ENCODE data around the gene SNX14. TPM values are rescaled to one million over a fixed set of nuclear protein-coding genes. Genes with fewer than 3 reads are reported as not detected.

Gene SNX14
- total RNA-seq, 1 experiment from 2014 or later = 84.2 TPM

DNA sequence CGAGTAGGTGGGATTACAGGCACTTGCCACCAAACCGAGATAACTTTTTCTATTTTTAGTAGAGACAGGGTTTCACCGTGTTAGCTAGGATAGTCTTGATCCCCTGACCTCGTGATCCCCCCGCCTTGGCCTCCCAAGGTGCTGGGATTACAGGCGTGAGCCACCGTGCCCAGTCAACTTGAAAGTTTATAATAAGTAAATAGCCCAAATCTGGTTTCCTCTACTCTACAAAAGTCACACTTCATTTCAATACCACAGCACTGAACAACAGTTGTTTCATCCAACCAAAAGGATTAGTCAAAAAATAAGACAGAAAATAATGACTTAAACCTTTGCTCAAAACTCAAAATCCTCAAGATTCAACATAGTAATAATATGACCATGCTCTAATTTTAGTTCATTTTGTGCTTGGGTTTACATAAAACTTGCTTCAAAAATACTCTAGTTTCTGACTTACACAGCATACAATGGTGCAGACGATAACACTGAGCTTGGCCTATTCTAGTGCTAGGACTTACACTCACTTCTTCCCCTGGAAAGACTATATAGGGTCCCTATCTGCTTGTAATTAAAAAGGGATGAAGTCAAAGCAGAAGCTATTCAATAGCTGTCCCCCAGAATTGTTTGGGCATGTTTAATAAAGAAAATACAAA is 87.1 kb downstream of the SNX14 start:
- no peak for DNase-seq (ENCODE audit: low spot score)

GRCh38 chr6:85498596-85499258 is 94.9 kb downstream of the SNX14 start:
- peak; percentile 48 for DNase-seq (ENCODE audit: low spot score)

GRCh38 chr6:85496856-85497255 is 96.8 kb downstream of the SNX14 start:
- no peak for DNase-seq (ENCODE audit: low spot score)

DNA sequence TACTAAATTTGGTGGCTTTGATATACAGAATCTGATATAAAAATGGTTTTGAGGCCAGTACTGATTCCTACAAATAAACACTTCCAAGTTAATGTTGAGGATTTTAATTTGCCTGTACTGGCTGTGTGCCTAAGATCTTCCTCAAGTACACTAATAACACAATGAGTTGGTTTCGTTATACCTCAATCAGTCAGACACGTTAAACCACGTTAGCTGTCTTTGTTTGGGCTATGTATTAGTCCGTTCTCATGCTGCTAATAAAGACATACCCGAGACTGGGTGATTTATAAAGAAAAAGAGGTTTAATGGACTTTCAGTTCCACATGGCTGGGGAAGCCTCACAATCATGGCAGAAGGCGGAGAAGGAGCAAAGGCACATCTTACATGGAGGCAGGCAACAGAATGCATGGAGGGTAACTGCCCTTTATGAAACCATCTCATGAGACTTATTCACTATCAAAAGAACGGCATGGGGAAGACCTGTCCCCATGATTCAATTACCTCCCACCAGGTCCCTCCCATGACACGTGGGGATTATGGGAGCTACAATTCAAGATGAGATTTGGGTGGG is 97.6 kb downstream of the SNX14 start:
- no peak for DNase-seq (ENCODE audit: low spot score)

DNA sequence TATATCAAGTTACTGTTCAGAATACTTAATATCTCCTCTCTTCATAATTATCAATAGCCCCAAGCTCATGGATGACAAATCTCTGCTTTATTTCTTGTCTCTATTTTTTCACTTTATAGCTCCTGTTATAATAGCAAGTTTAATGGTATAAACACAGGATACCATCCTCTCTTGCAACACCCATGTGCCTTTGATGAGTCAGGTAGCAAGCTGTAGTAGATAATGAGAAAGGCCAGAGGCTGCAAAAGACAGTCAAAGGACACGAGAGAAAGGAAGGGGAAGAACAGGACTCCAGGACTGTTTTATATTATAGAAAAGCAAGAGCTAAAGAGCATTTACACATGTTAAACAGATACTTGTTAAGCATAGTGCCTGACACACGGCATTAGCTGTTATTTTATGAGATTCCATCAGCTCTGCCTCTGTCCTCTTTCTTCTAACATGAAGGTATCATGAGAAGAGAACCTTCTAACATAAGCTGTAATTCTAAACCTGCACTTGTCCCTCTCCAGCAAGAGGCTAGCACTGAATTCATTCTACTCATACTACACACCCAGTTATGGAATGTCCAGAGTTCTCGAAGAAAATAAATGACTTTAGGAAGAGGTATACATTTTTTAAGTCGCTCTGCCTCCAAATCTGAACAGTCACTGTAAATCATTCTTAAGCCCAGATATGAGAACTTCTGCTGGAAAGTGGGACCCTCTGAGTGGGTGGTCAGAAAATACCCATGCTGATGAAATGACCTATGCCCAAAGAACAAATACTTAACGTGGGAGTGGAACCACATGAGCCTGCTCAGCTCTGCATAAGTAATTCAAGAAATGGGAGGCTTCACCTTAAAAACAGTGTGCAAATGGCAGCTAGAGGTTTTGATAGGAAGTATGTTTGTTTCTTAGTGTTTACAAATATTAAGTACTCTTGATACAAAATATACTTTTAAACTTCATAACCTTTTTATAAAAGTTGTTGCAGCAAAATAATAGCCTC is 98.8 kb downstream of the SNX14 start:
- no peak for DNase-seq (ENCODE audit: low spot score)

DNA sequence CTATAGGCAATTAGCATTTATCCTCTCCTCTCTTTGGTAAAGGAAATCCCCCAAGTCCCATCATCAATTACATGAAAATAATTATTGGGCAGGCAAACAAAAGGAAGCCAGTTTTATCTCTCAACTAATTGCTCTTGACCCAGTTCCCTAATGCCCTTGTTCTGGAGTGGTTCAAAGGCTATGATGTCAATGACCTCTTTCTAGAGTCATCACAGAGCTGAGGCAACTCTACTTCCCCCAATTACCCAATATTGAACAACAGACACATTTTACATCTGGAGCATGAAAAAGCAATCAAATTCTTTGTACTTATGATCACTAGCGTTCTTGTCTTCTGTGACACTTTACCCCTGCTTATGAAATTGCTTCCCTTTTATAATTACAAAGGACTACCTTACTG is 100.3 kb downstream of the SNX14 start:
- no peak for DNase-seq (ENCODE audit: low spot score)

GRCh38 chr6:85490516-85491248 is 103.0 kb downstream of the SNX14 start:
- peak; percentile 88 for DNase-seq (ENCODE audit: low spot score)

- no peak for DNase-seq (ENCODE audit: low spot score)
Measured at GRCh38 chr6:85484948-85485347, 108.7 kb downstream of the SNX14 start.

DNA sequence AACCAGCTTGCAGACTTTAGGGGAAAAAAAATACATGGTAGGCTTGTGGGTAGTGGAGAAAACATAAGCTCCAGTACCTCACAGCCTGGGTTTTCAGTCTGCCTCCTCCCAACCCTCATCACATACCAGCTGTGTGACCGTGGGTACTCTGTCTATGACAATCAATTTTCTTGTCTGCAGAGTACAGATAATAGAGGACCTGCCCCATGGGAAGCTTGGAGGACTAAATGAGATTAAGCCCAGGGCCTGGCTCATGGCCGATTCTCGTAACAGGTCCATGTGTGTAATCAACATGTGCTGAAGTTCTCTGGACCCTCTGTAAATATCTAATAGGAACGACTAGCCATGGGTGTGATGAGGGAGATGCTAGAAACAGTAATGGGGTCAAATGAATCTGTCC is 109.8 kb downstream of the SNX14 start:
- no peak for DNase-seq (ENCODE audit: low spot score)

DNA sequence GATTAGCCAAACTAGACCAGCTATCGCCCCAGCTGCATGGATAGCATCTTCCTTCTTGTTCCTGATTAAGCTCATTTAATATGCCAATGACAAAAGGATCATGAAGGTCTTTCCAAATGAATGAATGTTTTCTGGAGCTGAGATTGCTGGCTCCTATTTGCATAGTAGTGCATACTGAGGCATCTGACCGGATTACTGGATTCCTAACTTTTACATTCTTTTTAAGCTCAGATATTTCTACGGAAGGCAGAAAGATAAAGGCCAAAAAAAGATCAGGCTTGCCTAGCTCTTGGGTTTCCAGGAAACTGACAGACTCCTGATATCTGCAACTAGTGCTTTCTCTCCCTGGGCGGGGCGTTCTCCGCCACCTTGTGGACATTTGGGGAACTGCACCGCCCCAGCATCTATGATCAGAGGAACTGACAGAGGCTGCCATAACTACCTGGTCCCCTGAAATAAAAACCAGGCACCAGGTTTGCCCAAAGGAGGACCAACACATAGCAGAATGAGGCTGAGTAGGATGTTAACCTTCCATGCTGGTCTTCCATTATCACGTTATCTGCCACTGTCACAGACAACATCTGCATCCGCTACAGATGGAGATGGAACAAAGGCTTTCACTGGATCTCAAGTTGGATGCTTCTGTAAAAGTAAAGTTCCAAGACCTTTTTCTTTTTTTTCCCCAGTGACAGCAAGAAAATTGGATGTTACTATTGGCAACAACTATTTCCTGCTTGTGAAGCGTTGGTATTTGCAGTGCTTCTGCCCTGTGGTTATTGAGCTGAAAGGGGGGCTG is 110.6 kb downstream of the SNX14 start:
- peak; percentile 72 for DNase-seq (ENCODE audit: low spot score)

DNA sequence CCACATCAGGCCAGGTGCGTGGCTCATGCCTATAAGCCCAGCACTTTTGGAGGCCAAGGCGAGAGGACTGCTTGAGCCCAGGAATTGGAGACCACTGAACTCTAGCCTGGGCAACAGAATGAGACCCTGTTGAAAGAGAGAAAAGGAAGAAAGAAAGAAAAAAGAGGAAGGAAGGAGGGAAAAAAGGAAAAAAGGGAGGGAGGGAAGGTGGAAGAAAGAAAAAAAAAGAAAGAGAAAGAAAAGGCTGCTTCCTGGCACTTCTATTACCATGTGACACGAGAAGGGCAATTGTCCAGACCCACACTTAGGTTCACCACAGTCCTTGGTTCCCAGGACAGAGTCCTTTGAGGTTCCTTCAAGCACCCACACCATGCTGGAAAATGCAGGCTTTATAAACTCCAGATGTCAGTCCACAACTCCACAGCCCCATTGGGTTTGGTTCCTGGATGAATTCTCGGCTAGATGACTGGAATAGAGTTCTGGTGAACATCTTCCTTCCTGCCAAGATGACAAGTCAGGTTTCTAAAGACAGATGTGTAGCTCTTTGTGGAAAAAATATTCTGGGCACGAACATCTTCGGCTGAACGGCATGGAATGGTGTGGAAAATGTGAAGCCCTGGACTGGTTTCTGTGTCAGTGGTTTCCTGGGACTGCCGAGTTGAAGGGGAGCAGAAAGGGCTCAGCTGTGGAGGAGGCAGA is 111.3 kb downstream of the SNX14 start:
- DNase-seq (ENCODE audit: low spot score) = no peak

DNA sequence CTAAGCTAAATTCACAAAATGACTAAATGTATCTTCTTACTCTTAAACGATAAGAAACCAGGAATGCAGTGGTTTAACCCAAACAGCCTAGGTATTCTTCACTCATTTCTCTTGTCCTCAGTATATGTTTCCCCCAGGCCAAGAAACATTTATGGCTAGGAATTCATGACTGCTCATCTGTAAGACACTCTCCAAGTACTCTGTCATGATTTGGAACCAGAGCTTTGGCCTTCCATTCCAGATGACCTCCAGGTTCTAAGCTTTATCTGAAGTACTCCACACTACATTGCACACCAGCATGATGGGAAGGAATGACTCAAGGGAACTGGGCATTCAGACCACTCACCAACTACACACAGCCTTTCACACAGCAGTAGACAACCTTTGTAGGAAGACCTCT is 114.5 kb downstream of the SNX14 start:
- no peak for DNase-seq (ENCODE audit: low spot score)

- no peak for DNase-seq (ENCODE audit: low spot score)
Measured at GRCh38 chr6:85476532-85476931, 117.1 kb downstream of the SNX14 start.

GRCh38 chr6:85473748-85474147 is 119.9 kb downstream of the SNX14 start:
- DNase-seq (ENCODE audit: low spot score) = no peak

- no peak for DNase-seq (ENCODE audit: low spot score)
Measured at GRCh38 chr6:85472744-85473143, 120.9 kb downstream of the SNX14 start.

DNA sequence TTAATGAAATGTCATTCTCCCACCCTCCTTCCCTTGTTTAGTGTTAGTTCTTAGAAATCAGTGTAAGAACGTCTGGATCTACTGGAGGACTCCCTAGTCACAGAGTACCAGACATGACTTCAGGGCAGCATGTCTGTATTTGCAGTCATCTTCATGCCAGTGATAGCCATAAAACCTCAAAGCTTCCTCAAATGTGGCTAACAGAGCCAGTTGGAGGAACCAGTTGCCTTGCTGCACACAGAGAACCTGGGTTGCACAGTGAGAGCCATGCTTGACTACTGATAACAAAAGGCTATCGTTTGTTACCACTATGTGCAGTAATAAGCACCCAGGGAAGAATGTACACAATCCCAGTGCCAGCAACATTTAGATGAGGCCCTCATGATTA is 123.6 kb downstream of the SNX14 start:
- DNase-seq (ENCODE audit: low spot score) = no peak

DNA sequence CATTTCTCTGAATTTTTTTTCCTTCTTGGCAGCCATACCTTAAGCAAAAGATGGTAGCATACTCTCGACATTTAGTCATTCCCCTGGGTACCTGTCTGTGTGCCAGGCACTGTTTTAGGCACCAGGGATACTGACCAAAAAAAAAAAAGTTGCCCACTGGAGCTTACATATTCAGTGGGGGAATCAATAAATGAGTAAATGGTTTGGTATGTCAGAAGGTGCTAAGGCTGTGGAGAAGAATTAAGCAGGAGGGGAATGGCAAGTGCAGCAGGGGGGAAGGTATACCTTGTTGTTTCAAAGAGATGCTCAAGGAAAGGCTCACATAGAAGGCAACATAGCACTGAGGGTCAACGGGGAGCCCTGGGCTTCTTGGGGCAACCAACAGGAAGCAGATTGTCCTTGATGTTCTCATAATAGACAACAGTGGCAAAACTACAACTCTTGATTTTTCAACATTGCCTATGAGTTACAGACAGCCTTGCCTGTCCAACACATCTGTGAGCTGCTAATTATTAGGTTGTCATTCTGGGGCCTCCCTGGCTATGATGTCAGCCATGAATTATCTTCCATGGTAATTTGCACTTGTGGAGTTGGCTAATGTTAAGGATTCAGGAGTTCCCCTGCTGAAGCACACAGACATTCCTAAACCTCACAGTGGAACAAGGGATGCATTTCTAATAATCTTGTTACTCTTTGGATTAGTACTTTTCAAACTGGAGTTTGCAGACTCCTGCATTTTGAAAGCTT is 124.2 kb downstream of the SNX14 start:
- no peak for DNase-seq (ENCODE audit: low spot score)

DNA sequence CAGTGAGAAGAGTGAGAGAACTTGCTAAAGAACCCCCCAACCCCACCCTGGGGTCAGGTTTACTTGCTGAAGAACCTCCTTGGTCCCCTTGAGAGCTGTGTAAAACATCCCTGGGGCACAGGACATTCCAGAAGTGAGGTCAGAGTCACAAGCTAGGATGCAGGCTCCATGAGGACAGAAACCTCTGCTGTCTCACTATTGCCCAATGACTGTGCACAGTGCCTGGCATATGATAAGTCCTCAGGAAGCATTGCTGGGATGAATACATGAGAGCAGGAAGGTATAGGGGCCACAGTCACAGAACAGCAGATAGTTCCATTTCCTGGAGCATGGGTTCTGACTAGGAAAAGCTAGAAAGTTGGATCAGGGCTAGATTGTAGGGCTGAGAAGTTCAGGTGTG is 125.3 kb downstream of the SNX14 start:
- no peak for DNase-seq (ENCODE audit: low spot score)

DNA sequence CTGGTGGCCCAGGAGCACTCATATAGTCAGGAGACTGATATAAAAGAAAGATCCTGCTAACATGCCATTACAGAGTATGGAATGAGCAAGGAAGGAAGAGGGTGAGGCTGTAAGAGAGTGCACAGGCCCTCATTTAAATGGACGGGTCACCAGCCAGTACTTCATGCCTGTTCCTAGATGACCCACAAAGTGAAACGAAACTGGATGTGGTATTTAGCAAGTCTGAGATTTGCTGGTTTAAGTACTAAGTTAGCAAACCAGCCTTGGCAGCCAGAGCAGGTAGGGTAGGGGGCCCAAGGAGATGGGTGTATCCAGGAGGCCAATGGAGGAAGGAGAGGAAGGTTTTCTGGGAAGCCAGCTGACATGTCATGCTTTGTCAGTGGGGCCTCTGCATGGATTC is 127.9 kb downstream of the SNX14 start:
- no peak for DNase-seq (ENCODE audit: low spot score)

Data from A172 (cell line).